GM21515 (cell line): Measurements from ENCODE around the gene PVALEF.

ENCODE experiments used
- ATAC-seq: cut with Tn5 transposase; IDR thresholded peaks from one replicate; pipeline ENCODE4 v1.9.1; 2021; ENCODE audit not compliant: unreplicated experiment

Gene PVALEF

GRCh38 chr17:81160747-81161453 lies 4.4 kb upstream of the PVALEF start:
- no peak for ATAC-seq

GRCh38 chr17:81161536-81161935 lies 3.8 kb upstream of the PVALEF start:
- ATAC-seq, result no peak

- ATAC-seq, result no peak
Observed at GRCh38 chr17:81161972-81162371, 3.3 kb upstream of the PVALEF start.

- no peak for ATAC-seq
Observed at GRCh38 chr17:81162491-81162890, 2.8 kb upstream of the PVALEF start.

GRCh38 chr17:81163051-81163695 lies 2.1 kb upstream of the PVALEF start:
- no peak for ATAC-seq

- ATAC-seq, result no peak
Observed at GRCh38 chr17:81163703-81164370, 1.5 kb upstream of the PVALEF start.

- no peak for ATAC-seq
Observed at GRCh38 chr17:81164371-81165245, 699 bp upstream of the PVALEF start.

- ATAC-seq, result no peak
Observed at GRCh38 chr17:81166033-81166492, 756 bp downstream of the PVALEF start, which contains the start of gene AATK. Gene AATK (minus strand): TSS chr17:81166221. CDS start chr17:81165992, 229 bp downstream.

- ATAC-seq, result no peak
Observed at GRCh38 chr17:81167194-81167524, 1.9 kb downstream of the PVALEF start.

GRCh38 chr17:81167638-81168037 lies 2.3 kb downstream of the PVALEF start:
- no peak for ATAC-seq

- no peak for ATAC-seq
Observed at GRCh38 chr17:81169870-81170309, 4.6 kb downstream of the PVALEF start.

- no peak for ATAC-seq
Observed at GRCh38 chr17:81170727-81171494, 5.6 kb downstream of the PVALEF start.

GRCh38 chr17:81171941-81172340 lies 6.6 kb downstream of the PVALEF start:
- ATAC-seq, result no peak

- ATAC-seq, result no peak
Observed at GRCh38 chr17:81173052-81173761, 7.9 kb downstream of the PVALEF start.

- ATAC-seq, result no peak
Observed at GRCh38 chr17:81173762-81174155, 8.5 kb downstream of the PVALEF start.

GRCh38 chr17:81176666-81177065 lies 11.4 kb downstream of the PVALEF start:
- no peak for ATAC-seq

- ATAC-seq, result no peak
Observed at GRCh38 chr17:81178136-81179091, 13.1 kb downstream of the PVALEF start.

GRCh38 chr17:81179220-81179619 lies 13.9 kb downstream of the PVALEF start:
- ATAC-seq, result no peak

- ATAC-seq, result no peak
Observed at GRCh38 chr17:81179861-81180260, 14.6 kb downstream of the PVALEF start.
